HCT116 (cell line): ENCODE measurements around the gene PTPN1. TPM values are rescaled to one million over a fixed set of nuclear protein-coding genes. Genes with fewer than 3 reads are reported as not detected.

Experiments
- ATAC-seq: fragments of 200-7000 bp; cut with Tn5 transposase; 2 replicates; pipeline ENCODE4 v1.9.1; 2020; ENCODE audit warnings: mild to moderate bottlenecking, moderate library complexity
- BruUV-seq: library from RNA; stranded (reverse); fragments of 400-500 nt; replicated peaks from 2 replicates; lab custom pipeline; 2021; lab: Mats Ljungman, UMichigan
- CTCF ChIA-PET: fragments of 300-600 bp; sonication (Branson Sonifier 250); formaldehyde crosslinking; loops from one replicate; lab custom pipeline; 2021; ENCODE audit warnings: antibody characterized with exemption; lab: Charles Lee
- POLR2A ChIA-PET: fragments of 300-600, 350-600 bp; sonication (Branson Sonifier 250); formaldehyde crosslinking; loops from one replicate; lab custom pipeline; 2021; ENCODE audit warnings: antibody characterized with exemption; lab: Charles Lee
- RAD21 ChIA-PET, 2 experiments: fragments of 300-600 bp; sonication (Branson Sonifier 250); formaldehyde crosslinking; loops; one replicate each; lab custom pipeline; 2023; ENCODE audit warnings: low total read pairs in 2 of 2; ENCODE audit not compliant: uncharacterized antibody in 2 of 2, unreplicated experiment in 2 of 2, low non-redundant PET in 1 of 2; lab: Charles Lee
- DNase-seq: peaks from one replicate; pipeline ENCODE4 v3.0.0-alpha.2; 2010; ENCODE audit warnings: low read depth, low spot score
- H2AFZ ChIP-seq: fragments of 200-600 bp; shearing (Covaris generic), sonication (generic); 2 replicates; pipeline ENCODE4 v1.6.1; 2017; ENCODE audit warnings: low read depth, mixed run types, mixed read lengths, antibody characterized with exemption, low read length; ENCODE audit not compliant: poor library complexity, severe bottlenecking
- H3K27ac ChIP-seq: 2 replicates; pipeline ENCODE4 v1.5.1; 2012; ENCODE audit warnings: low read depth, low read length
- H3K27me3 ChIP-seq: fragments of 200-600 bp; sonication (generic); 2 replicates; pipeline ENCODE4 v1.6.1; 2016; ENCODE audit warnings: mixed run types, low read length, mixed read lengths; ENCODE audit not compliant: insufficient read depth
- H3K36me3 ChIP-seq, 2 experiments: fragments of 200-500 bp in 1 of 2; fragments of 200-600 bp in 1 of 2; sonication (Bioruptor generic) in 1 of 2; sonication (generic) in 1 of 2; 2 replicates each; pipeline versions ENCODE4 v1.5.1 to v1.6.1; 2014 to 2016; ENCODE audit warnings: low read length in 2 of 2, inconsistent platforms in 1 of 2, mixed read lengths in 1 of 2, mixed run types in 1 of 2; ENCODE audit not compliant: insufficient read depth in 2 of 2, control insufficient read depth in 1 of 2
- H3K4me1 ChIP-seq, 2 experiments: fragments of 200-600 bp in 1 of 2; sonication (generic) in 1 of 2; 2 replicates each; pipeline versions ENCODE4 v1.5.1 to v1.6.1; 2012 to 2017; ENCODE audit warnings: low read length in 2 of 2, inconsistent platforms in 1 of 2, mild to moderate bottlenecking in 1 of 2, mixed read lengths in 1 of 2, mixed run types in 1 of 2, moderate library complexity in 1 of 2; ENCODE audit not compliant: insufficient read depth in 2 of 2, control insufficient read depth in 1 of 2
- H3K4me2 ChIP-seq: fragments of 200-600 bp; sonication (generic); 2 replicates; pipeline ENCODE4 v1.6.1; 2017; ENCODE audit warnings: mixed run types, low read length, mixed read lengths
- H3K4me3 ChIP-seq, 2 experiments: fragments of 200-600 bp in 1 of 2; sonication (generic) in 1 of 2; replicated peaks in 1 of 2; 2 replicates each; pipeline ENCODE4 v1.5.1; 2011 to 2016; ENCODE audit warnings: low read length in 2 of 2, control low read depth in 1 of 2, low read depth in 1 of 2, mild to moderate bottlenecking in 1 of 2, mixed read lengths in 1 of 2, mixed run types in 1 of 2
- H3K79me2 ChIP-seq: fragments of 200-600 bp; sonication (generic); 2 replicates; pipeline ENCODE4 v1.6.1; 2017; ENCODE audit warnings: mild to moderate bottlenecking, mixed run types, low read length, moderate library complexity, mixed read lengths; ENCODE audit not compliant: insufficient read depth
- H3K9ac ChIP-seq: fragments of 200-600 bp; sonication (generic); 2 replicates; pipeline ENCODE4 v1.6.1; 2016; ENCODE audit warnings: low read length, mixed read lengths
- H3K9me2 ChIP-seq: fragments of 200-600 bp; sonication (generic), shearing (Covaris generic); 2 replicates; pipeline ENCODE4 v1.6.1; 2017; ENCODE audit warnings: mixed run types, mild to moderate bottlenecking, moderate library complexity; ENCODE audit not compliant: insufficient read depth
- H3K9me3 ChIP-seq, 2 experiments: fragments of 200-500 bp in 1 of 2; fragments of 200-600 bp in 1 of 2; sonication (Bioruptor generic) in 1 of 2; sonication (generic) in 1 of 2; 2 replicates each; pipeline ENCODE4 v1.6.1; 2014 to 2017; ENCODE audit warnings: low read length in 2 of 2, mixed read lengths in 2 of 2, inconsistent platforms in 1 of 2, low read depth in 1 of 2, mild to moderate bottlenecking in 1 of 2, mixed run types in 1 of 2, moderate library complexity in 1 of 2; ENCODE audit not compliant: control insufficient read depth in 1 of 2, insufficient read depth in 1 of 2
- H4K20me1 ChIP-seq: fragments of 200-600 bp; sonication (generic), shearing (Covaris generic); 2 replicates; pipeline ENCODE4 v1.6.1; 2017; ENCODE audit warnings: mixed run types, mild to moderate bottlenecking, moderate library complexity; ENCODE audit not compliant: insufficient read depth
- CBX3 ChIP-seq: IDR thresholded peaks from 2 replicates; pipeline ENCODE4 v1.6.1; 2012; ENCODE audit warnings: low read depth
- EGR1 ChIP-seq: IDR thresholded peaks from 2 replicates; pipeline ENCODE4 v1.6.1; 2012; ENCODE audit warnings: low read depth
- ELF1 ChIP-seq: IDR thresholded peaks from 2 replicates; pipeline ENCODE4 v1.6.1; 2012; ENCODE audit warnings: low read depth, borderline replicate concordance
- EZH2 ChIP-seq: fragments of 200-600 bp; sonication (generic); IDR thresholded peaks from 2 replicates; pipeline ENCODE4 v1.6.1; 2017; ENCODE audit warnings: antibody characterized with exemption, mixed run types
- EZH2phosphoT487 ChIP-seq: fragments of 200-600 bp; IDR thresholded peaks from 2 replicates; pipeline ENCODE4 v1.6.1; 2018; ENCODE audit warnings: antibody characterized with exemption, borderline replicate concordance
- FOSL1 ChIP-seq: IDR thresholded peaks from 2 replicates; pipeline ENCODE4 v1.6.1; 2012; ENCODE audit warnings: low read depth
- POLR2A ChIP-seq: IDR thresholded peaks from 2 replicates; pipeline ENCODE4 v1.7.0; 2011; ENCODE audit warnings: borderline replicate concordance; ENCODE audit not compliant: insufficient read depth, insufficient read length; ENCODE audit errors: extremely low read depth
- POLR2AphosphoS5 ChIP-seq: IDR thresholded peaks from 2 replicates; pipeline ENCODE4 v1.6.1; 2011; ENCODE audit warnings: mild to moderate bottlenecking, low read depth, low read length, moderate library complexity
- SP1 ChIP-seq: IDR thresholded peaks from 2 replicates; pipeline ENCODE4 v1.6.1; 2012; ENCODE audit warnings: low read depth
- TCF7L2 ChIP-seq: IDR thresholded peaks from 2 replicates; pipeline ENCODE4 v1.7.0; 2011; ENCODE audit warnings: borderline replicate concordance, inconsistent platforms; ENCODE audit not compliant: insufficient read depth, insufficient read length; ENCODE audit errors: extremely low read depth
- YY1 ChIP-seq: IDR thresholded peaks from 2 replicates; pipeline ENCODE4 v1.6.1; 2011; ENCODE audit warnings: low read length, low read depth, moderate library complexity, mild to moderate bottlenecking; ENCODE audit not compliant: insufficient replicate concordance; ENCODE audit errors: extremely low read depth
- ZFX ChIP-seq: fragments of 450-650 bp; IDR thresholded peaks from 2 replicates; pipeline ENCODE4 v1.6.1; 2017
- ZNF274 ChIP-seq: fragments of 200-500 bp; sonication (Bioruptor generic); IDR thresholded peaks from 2 replicates; pipeline ENCODE4 v1.6.1; 2014; ENCODE audit warnings: mild to moderate bottlenecking, low read depth, low read length, inconsistent platforms
- intact Hi-C: fragments of 100-400 bp; cut with micrococcal nuclease; formaldehyde crosslinking; loops from 2 replicates; pipeline ENCODE4 v1.10.0; 2022
- total RNA-seq: library from RNA; stranded (reverse); gene quantifications from one replicate; pipeline ENCODE4 v1.2.1, GENCODE V29; 2021; ENCODE audit not compliant: unreplicated experiment
- TF ChIP-seq, protein P1 (sequence below): IDR thresholded peaks from 2 replicates; pipeline ENCODE4 v1.6.1; 2012; ENCODE audit warnings: low read depth
- TF ChIP-seq, protein P2 (sequence below), 3 experiments: fragments of 200-600 bp in 1 of 3; sonication (generic) in 1 of 3; IDR thresholded peaks in 2 of 3; conservative IDR thresholded peaks in 1 of 3; 2 replicates each; pipeline ENCODE4 v1.5.1; 2012 to 2017; ENCODE audit warnings: low read depth in 2 of 3, low read length in 2 of 3, antibody characterized with exemption in 1 of 3, borderline replicate concordance in 1 of 3, control low read depth in 1 of 3, mild to moderate bottlenecking in 1 of 3, mixed read lengths in 1 of 3, mixed run types in 1 of 3, moderate library complexity in 1 of 3; ENCODE audit not compliant: insufficient read depth in 1 of 3

Gene PTPN1
- total RNA-seq, 1 experiment from 2014 or later = 47.5 TPM

DNA sequence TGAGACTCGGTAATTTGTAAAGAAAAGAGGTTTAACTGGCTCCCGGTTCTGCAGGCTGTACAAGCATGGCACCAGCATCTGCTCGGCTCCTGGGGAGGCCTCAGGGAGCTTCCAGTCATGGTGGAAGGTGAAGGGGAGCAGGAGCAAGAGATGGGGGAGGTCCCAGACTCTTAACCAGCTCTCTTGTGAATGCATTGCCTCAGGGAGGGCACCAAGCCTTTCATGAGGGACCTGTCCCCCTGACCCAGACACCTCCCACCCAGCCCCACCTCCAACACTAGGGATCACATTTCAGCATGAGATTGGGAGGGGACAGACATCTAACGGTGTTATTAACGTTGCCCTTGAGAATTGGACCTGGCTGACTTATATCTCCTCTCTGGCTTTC is 68.6 kb downstream of the PTPN1 start:
- no peak for DNase-seq
- no peak overlapping the region for H3K4me2 ChIP-seq
- intact Hi-C loops = loop anchor here (5.0 to 10.0 kb wide), 3 partner anchors 101 to 604 kb away; no protein-coding TSS in a partner anchor
- H3K36me3 ChIP-seq = peaks cover 38 to 74% of the 10 kb centered on the region in 2 experiments
- POLR2A ChIA-PET = no interaction called here
- no TSS peak for BruUV-seq
- peaks cover 2 to 7% of the 10 kb centered on the region in 2 experiments; a peak in 2 of 4 replicates for H3K4me1 ChIP-seq
- no peaks in the 10 kb centered on the region for H3K27me3 ChIP-seq
- no peaks in the 10 kb centered on the region for H4K20me1 ChIP-seq
- H3K9me3 ChIP-seq = no peaks in the 10 kb centered on the region
- H3K27ac ChIP-seq = no peak overlapping the region
- TF ChIP-seq TCF7L2 (no peak), ELF1 (no peak), EZH2phosphoT487 (no peak), POLR2AphosphoS5 (no peak), ZNF274 (no peak), SP1 (no peak), POLR2A (no peak), EZH2 (no peak), CBX3 (no peak), YY1 (no peak), FOSL1 (no peak), ZFX (no peak), EGR1 (no peak)
- TF ChIP-seq, protein P1, sequence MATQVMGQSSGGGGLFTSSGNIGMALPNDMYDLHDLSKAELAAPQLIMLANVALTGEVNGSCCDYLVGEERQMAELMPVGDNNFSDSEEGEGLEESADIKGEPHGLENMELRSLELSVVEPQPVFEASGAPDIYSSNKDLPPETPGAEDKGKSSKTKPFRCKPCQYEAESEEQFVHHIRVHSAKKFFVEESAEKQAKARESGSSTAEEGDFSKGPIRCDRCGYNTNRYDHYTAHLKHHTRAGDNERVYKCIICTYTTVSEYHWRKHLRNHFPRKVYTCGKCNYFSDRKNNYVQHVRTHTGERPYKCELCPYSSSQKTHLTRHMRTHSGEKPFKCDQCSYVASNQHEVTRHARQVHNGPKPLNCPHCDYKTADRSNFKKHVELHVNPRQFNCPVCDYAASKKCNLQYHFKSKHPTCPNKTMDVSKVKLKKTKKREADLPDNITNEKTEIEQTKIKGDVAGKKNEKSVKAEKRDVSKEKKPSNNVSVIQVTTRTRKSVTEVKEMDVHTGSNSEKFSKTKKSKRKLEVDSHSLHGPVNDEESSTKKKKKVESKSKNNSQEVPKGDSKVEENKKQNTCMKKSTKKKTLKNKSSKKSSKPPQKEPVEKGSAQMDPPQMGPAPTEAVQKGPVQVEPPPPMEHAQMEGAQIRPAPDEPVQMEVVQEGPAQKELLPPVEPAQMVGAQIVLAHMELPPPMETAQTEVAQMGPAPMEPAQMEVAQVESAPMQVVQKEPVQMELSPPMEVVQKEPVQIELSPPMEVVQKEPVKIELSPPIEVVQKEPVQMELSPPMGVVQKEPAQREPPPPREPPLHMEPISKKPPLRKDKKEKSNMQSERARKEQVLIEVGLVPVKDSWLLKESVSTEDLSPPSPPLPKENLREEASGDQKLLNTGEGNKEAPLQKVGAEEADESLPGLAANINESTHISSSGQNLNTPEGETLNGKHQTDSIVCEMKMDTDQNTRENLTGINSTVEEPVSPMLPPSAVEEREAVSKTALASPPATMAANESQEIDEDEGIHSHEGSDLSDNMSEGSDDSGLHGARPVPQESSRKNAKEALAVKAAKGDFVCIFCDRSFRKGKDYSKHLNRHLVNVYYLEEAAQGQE = no peak
- TF ChIP-seq, protein P2, sequence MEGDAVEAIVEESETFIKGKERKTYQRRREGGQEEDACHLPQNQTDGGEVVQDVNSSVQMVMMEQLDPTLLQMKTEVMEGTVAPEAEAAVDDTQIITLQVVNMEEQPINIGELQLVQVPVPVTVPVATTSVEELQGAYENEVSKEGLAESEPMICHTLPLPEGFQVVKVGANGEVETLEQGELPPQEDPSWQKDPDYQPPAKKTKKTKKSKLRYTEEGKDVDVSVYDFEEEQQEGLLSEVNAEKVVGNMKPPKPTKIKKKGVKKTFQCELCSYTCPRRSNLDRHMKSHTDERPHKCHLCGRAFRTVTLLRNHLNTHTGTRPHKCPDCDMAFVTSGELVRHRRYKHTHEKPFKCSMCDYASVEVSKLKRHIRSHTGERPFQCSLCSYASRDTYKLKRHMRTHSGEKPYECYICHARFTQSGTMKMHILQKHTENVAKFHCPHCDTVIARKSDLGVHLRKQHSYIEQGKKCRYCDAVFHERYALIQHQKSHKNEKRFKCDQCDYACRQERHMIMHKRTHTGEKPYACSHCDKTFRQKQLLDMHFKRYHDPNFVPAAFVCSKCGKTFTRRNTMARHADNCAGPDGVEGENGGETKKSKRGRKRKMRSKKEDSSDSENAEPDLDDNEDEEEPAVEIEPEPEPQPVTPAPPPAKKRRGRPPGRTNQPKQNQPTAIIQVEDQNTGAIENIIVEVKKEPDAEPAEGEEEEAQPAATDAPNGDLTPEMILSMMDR (IDR thresholded peaks at IDR 0.05 in 2 of 3, conservative IDR thresholded peaks at IDR 0.05 in 1 of 3; ENCODE audit: borderline replicate concordance in 1 of 3, insufficient read depth in 1 of 3, low read depth in 2 of 3, low read length in 2 of 3) = no peak
- CTCF ChIA-PET = interaction anchor here (1.5 to 2.4 kb wide), 4 partner anchors 10 to 393 kb away, joined by 3 to 7 read pairs (median 6); no protein-coding TSS in a partner anchor
- no peak overlapping the region for H3K4me3 ChIP-seq
- no peak overlapping the region for H2AFZ ChIP-seq
- no peak overlapping the region for H3K9ac ChIP-seq
- peaks cover 15% of the 10 kb centered on the region; the same call in 1 of the 2 replicates for H3K79me2 ChIP-seq
- no peak for ATAC-seq
- RAD21 ChIA-PET = no interaction called here
- H3K9me2 ChIP-seq = no peaks in the 10 kb centered on the region
